ENCODE data around the gene FITM2.

The FITM2 gene

DNA sequence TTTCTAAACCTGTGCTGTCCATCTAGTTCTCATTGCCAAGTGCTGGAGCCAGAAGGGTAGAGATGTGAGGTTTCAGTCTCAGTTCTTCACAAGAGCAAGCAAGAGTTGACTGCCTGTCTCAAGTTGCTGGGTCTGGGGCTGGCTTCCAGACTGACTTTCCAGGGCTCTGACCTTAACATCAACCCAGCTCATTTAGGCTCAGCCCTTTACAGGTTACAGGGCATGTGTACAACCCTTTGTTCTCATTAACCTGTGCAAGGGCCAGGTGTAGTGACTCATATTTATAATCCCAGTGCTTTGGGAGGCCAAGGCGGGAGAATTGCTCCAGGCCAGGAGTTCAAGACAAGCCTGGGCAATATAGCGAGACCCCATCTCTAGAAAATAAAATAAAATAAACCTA, 30.6 kb downstream of the FITM2 start:
- TF ChIP-seq, protein P1, sequence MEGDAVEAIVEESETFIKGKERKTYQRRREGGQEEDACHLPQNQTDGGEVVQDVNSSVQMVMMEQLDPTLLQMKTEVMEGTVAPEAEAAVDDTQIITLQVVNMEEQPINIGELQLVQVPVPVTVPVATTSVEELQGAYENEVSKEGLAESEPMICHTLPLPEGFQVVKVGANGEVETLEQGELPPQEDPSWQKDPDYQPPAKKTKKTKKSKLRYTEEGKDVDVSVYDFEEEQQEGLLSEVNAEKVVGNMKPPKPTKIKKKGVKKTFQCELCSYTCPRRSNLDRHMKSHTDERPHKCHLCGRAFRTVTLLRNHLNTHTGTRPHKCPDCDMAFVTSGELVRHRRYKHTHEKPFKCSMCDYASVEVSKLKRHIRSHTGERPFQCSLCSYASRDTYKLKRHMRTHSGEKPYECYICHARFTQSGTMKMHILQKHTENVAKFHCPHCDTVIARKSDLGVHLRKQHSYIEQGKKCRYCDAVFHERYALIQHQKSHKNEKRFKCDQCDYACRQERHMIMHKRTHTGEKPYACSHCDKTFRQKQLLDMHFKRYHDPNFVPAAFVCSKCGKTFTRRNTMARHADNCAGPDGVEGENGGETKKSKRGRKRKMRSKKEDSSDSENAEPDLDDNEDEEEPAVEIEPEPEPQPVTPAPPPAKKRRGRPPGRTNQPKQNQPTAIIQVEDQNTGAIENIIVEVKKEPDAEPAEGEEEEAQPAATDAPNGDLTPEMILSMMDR (IDR thresholded peaks at IDR 0.05; ENCODE audit: borderline replicate concordance, insufficient read depth, low read depth, low read length): no peak

DNA sequence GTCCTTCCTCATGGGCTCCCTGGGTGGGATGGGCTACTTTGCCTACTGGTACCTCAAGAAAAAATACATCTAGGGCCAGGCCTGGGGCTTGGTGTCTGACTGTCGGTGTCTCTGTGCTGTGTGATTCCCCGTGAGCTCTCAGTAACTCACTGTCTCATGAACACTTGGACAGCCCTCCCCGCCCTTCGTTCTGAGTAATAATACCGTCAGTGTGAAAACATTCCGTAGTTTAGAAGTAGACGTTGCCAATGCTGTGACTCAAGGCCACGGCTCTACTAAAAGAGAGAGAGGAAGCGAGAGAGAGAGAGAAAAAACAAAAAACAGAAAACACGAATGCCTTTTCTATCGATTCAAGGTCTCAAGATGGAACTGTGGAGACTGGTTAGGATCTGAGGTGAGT, 31.8 kb downstream of the FITM2 start:
- TF ChIP-seq, protein P1 (IDR thresholded peaks at IDR 0.05; ENCODE audit: borderline replicate concordance, insufficient read depth, low read depth, low read length): no peak
- no peak overlapping the region for H3K4me3 ChIP-seq (ENCODE audit: low read depth, low read length)

More for the DNA sequence above, 30.6 kb downstream of the FITM2 start:
- no peak overlapping the region for H3K4me3 ChIP-seq (ENCODE audit: low read depth, low read length)

DNA sequence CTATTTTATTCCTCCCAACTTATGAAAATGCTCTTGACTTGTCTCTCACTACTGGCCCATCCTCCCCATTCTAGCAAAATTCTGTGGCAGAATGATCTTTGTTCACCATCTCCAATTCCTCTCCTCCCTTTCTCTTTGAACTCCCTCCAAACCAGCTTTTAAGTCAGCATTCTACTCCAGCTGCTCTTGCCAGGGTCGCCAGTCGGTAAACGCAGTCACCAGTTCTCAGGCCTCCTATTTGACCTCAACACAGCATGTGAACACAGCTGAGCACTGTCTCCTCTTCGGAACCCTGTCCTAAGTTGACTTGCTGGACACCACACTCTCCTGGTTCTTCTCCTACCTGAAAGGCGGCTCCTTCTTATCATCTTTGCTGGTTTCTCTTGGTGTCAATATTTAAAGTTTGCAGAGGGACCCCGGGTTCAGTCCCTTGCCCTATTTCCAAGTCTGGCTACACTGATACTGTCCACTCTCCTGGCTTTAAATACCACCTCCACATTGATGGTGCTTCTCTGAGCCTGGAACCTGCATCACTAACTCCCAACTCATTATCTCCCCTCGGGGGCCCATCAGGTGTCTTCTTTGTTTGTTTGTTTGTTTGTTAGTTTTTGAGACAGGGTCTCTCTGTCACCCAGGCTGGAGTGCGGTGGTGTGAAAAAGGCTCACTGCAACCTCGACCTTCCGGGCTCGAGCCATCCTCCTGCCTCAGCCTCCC, 36.5 kb downstream of the FITM2 start:
- TF ChIP-seq, protein P1 (IDR thresholded peaks at IDR 0.05; ENCODE audit: borderline replicate concordance, insufficient read depth, low read depth, low read length): no peak
- H3K4me3 ChIP-seq (ENCODE audit: low read depth, low read length): no peak overlapping the region

DNA sequence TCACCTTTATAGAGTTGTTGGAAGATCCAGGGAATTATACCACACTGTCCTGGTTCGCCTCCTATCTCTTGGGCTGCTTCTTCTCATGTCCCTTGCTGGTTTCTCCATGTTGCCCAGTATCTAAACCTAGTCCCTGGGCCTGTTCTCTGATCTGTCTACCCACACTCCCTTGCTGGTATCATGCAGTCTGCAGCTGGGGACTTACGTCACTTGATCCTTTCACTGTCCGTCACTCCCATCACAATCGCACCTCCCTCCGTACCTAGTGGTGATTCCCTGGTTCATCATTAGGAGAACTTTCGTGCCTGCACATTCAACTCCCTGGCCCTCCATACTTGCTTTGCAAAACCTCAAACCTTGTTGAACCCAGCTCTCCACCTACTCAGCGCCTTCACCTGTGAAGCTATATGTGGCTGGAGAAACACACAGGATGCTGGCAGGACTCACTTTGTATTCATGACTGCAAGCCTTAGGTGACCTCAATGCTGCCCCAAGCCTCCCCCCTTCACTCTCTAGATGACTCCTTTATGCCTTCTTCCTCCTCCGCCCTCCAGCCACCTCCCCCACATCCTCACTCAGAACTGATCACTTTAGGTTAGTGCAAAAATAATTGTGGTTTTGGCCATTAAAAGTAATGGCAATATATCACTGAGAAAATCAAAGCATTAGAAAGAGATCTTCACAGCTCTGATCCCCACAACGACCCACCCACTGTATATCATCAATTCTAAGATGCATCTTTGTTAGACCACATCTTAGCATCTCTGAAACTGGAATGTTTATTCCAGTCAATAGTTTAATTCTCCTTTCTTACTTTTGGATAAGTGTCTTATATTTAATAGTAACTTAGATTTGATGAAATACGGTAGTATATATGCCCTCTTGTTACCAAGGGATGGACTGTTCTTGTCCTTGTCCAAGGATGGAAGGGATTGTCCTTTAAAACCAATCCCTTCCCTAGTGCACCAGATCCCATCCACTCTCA, 37.5 kb downstream of the FITM2 start:
- no peak overlapping the region for H3K4me3 ChIP-seq (ENCODE audit: low read depth, low read length)
- TF ChIP-seq, protein P1 (IDR thresholded peaks at IDR 0.05; ENCODE audit: borderline replicate concordance, insufficient read depth, low read depth, low read length): no peak

DNA sequence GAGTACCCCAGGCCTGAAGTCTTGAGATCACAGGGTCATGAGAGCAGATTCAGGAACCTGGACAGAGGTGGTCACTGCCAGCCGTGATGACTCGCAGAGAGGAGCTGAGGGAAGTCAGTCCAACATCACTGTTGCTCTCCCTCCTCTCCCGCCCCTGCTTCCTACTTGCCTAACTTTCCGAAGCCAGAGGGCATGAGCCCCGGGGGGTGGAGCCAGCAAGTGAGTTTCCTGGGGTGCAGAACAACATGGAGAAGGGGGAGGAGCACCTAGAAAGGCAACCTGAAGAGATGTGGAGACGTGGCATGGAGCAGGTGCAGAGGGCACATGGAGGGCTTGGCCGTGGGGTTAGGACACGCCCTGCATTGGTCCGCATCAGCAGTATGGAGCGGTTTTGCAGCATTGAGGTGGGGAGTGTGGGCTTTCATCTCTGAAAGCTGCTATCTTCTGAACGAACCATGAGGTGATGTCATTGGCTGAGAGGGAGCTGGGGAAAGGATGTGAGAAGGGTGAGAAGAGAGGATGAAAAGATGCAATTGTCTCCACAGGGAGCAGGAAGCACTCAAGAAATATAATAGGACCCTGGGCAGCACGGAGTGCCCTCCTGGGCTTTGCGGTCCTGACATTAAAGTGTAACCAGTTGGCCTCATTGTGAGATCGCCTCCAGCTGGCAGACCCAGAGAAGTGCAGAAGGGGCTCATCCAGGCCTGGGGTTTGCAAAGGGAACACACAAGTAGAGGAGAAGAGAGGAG, 38.9 kb downstream of the FITM2 start:
- TF ChIP-seq, protein P1 (IDR thresholded peaks at IDR 0.05; ENCODE audit: borderline replicate concordance, insufficient read depth, low read depth, low read length): peak; percentile 23; the same call in 1 of the 2 replicates
- no peak overlapping the region for H3K4me3 ChIP-seq (ENCODE audit: low read depth, low read length)

DNA sequence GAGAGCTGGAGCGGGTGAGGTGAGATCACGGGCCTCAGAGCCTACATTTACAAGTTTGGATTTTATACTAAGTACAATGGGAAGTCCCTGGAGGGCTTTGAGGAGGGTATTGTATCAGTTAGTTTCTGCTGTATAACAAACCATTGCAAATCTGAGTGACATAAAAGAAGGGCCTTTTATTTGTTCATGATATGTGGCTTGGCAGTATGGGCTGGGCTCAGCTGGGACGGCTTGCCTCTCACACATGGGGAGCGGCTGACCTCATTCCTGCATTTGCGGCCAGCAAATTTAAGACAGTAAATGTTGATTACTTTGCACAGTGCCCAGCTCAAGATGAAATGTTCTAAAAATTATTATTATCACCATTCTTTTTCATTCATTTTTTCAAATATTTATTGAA, 42.2 kb downstream of the FITM2 start:
- H3K4me3 ChIP-seq (ENCODE audit: low read depth, low read length): no peak overlapping the region
- TF ChIP-seq, protein P1 (IDR thresholded peaks at IDR 0.05; ENCODE audit: borderline replicate concordance, insufficient read depth, low read depth, low read length): no peak

All from GM12875 (cell line).